ENCODE data around the gene SERTAD1. TPM values are rescaled to one million over a fixed set of nuclear protein-coding genes. Genes with fewer than 3 reads are reported as not detected.

SERTAD1 gene
- polyA plus RNA-seq, 3 donors: 21.0 to 55.9 (median 21.6) TPM

DNA sequence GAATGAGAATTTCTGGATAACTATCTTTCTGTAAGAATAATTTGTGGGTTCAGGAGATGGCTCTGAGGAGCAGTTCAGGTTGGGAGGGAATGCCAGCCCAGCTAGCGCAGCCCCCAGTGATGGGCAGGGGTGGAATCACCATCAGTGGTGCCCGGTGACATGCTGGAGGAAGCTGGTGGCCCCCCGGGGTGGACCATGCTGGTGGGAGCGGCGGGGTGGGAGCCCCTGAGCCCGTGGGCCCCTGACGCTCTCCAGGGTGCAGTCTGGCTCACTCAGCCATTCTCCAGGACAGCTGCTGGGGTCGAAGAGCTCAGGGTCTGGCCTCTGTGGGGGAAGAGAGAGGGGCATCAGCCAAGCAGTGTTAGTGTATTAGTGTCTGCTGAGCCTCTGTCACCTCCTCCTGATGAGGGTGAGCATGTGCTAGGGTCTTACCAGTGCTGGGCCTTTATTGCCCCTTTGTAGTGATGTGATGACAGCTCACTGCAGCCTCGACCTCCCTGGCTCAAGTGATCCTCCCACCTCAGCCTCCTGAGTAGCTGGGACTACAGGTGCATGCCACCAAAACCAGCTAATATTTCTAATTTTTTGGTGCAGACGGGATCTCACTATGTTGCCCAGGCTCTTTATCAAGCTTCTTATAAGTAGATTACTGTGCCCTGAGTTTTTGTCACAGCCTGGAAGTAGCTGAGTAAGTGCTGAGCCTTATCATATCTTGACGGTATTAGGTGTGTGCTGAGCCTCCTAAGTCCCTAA, 46.2 kb downstream of the SERTAD1 start:
- TF ChIP-seq CTCF (IDR thresholded peaks at IDR 0.05): no peak
- no peak overlapping the region for H2AFZ ChIP-seq (ENCODE audit: insufficient read depth, low read depth, low read length, poor library complexity, severe bottlenecking)
- H4K20me1 ChIP-seq (ENCODE audit: insufficient read depth, low read length): peaks cover 4% of the 10 kb centered on the region
- no peak overlapping the region for H3K9ac ChIP-seq (ENCODE audit: insufficient read depth, low read length, poor library complexity, severe bottlenecking)
- Mint-ChIP-seq H3K9me3 (peaks cover 0 to 2% (median 0%) of the 10 kb centered on the region in 7 donors), H3K27ac (peak overlapping the region in 1 of 7 donors; percentile 2), H3K27me3 (ENCODE audit: low read depth in 3 of 3) (peaks cover 0 to 6% (median 0%) of the 10 kb centered on the region in 3 donors), H3K4me1 (no peaks in the 10 kb centered on the region), H3K4me3 (no peak overlapping the region), H3K36me3 (peaks cover 32 to 55% of the 10 kb centered on the region in 2 donors)
- no peak overlapping the region for H3K4me3 ChIP-seq (replicated peaks in 1 of 3; ENCODE audit: low read depth in 2 of 3, low read length in 3 of 3)
- no peaks in the 10 kb centered on the region for H3K4me1 ChIP-seq (ENCODE audit: control insufficient read depth in 1 of 2, insufficient read depth in 2 of 2, low read length in 2 of 2)
- no peak overlapping the region for H3K4me2 ChIP-seq (replicated peaks; ENCODE audit: extremely low read depth, low read length, poor library complexity, severe bottlenecking)
- no peaks in the 10 kb centered on the region for H3K27me3 ChIP-seq (ENCODE audit: control insufficient read depth in 2 of 2, insufficient read depth in 2 of 2, low read length in 2 of 2)
- no peak for DNase-seq
- 96% methylated on average over 8 of the region's 11 CpGs for WGBS (ENCODE audit: insufficient coverage)
- H3K9me3 ChIP-seq (replicated peaks in 1 of 2; ENCODE audit: control insufficient read depth in 1 of 2, insufficient read depth in 1 of 2, low read length in 2 of 2): no peaks in the 10 kb centered on the region
- intact Hi-C loops (cut with micrococcal nuclease): no loop called here
- no peak overlapping the region for H3K27ac ChIP-seq (ENCODE audit: low read depth in 1 of 2, low read length in 2 of 2)
- H3K36me3 ChIP-seq (replicated peaks in 1 of 2; ENCODE audit: control insufficient read depth in 1 of 2, insufficient read depth in 2 of 2, low read length in 2 of 2): peaks cover 26 to 50% of the 10 kb centered on the region in 2 donors
- H3K79me2 ChIP-seq (ENCODE audit: insufficient read depth, low read length): no peaks in the 10 kb centered on the region

- peaks cover 43 to 66% of the 10 kb centered on the region in 2 donors for H3K36me3 Mint-ChIP-seq
- H3K4me3 Mint-ChIP-seq: no peak overlapping the region
- no peak overlapping the region for H3K27ac ChIP-seq (ENCODE audit: low read depth in 1 of 2, low read length in 2 of 2)
- H3K79me2 ChIP-seq (ENCODE audit: insufficient read depth, low read length): no peaks in the 10 kb centered on the region
- H3K27me3 ChIP-seq (ENCODE audit: control insufficient read depth in 2 of 2, insufficient read depth in 2 of 2, low read length in 2 of 2): no peaks in the 10 kb centered on the region
- H3K9me3 Mint-ChIP-seq: peaks cover 0 to 2% (median 0%) of the 10 kb centered on the region in 7 donors
- no peak overlapping the region for H3K4me2 ChIP-seq (replicated peaks; ENCODE audit: extremely low read depth, low read length, poor library complexity, severe bottlenecking)
- no peak overlapping the region for H2AFZ ChIP-seq (ENCODE audit: insufficient read depth, low read depth, low read length, poor library complexity, severe bottlenecking)
- no peak overlapping the region for H3K4me3 ChIP-seq (replicated peaks in 1 of 3; ENCODE audit: low read depth in 2 of 3, low read length in 3 of 3)
- peak overlapping the region in 1 of 7 donors; percentile 52 for H3K27ac Mint-ChIP-seq
- H3K9ac ChIP-seq (ENCODE audit: insufficient read depth, low read length, poor library complexity, severe bottlenecking): no peak overlapping the region
- peaks cover 4% of the 10 kb centered on the region for H4K20me1 ChIP-seq (ENCODE audit: insufficient read depth, low read length)
- H3K4me1 ChIP-seq (ENCODE audit: control insufficient read depth in 1 of 2, insufficient read depth in 2 of 2, low read length in 2 of 2): no peaks in the 10 kb centered on the region
- peaks cover 0 to 1% (median 0%) of the 10 kb centered on the region in 3 donors for H3K27me3 Mint-ChIP-seq (ENCODE audit: low read depth in 3 of 3)
- H3K4me1 Mint-ChIP-seq: no peaks in the 10 kb centered on the region
- no peak for DNase-seq
- no peak for TF ChIP-seq CTCF (IDR thresholded peaks at IDR 0.05)
- peaks cover 34 to 61% of the 10 kb centered on the region in 2 donors for H3K36me3 ChIP-seq (replicated peaks in 1 of 2; ENCODE audit: control insufficient read depth in 1 of 2, insufficient read depth in 2 of 2, low read length in 2 of 2)
- intact Hi-C loops (cut with micrococcal nuclease): no loop called here
- H3K9me3 ChIP-seq (replicated peaks in 1 of 2; ENCODE audit: control insufficient read depth in 1 of 2, insufficient read depth in 1 of 2, low read length in 2 of 2): no peaks in the 10 kb centered on the region
- WGBS (ENCODE audit: insufficient coverage): 100% methylated on average over 2 of the region's 2 CpGs
Observed at GRCh38 chr19:40378509-40378908, 47.3 kb downstream of the SERTAD1 start.
